ENCODE data around the gene TRAPPC1. TPM values are rescaled to one million over a fixed set of nuclear protein-coding genes. Genes with fewer than 3 reads are reported as not detected.

The TRAPPC1 gene
- total and polyA plus RNA-seq, 4 donors: 15.9 to 96.9 (median 57.2) TPM

DNA sequence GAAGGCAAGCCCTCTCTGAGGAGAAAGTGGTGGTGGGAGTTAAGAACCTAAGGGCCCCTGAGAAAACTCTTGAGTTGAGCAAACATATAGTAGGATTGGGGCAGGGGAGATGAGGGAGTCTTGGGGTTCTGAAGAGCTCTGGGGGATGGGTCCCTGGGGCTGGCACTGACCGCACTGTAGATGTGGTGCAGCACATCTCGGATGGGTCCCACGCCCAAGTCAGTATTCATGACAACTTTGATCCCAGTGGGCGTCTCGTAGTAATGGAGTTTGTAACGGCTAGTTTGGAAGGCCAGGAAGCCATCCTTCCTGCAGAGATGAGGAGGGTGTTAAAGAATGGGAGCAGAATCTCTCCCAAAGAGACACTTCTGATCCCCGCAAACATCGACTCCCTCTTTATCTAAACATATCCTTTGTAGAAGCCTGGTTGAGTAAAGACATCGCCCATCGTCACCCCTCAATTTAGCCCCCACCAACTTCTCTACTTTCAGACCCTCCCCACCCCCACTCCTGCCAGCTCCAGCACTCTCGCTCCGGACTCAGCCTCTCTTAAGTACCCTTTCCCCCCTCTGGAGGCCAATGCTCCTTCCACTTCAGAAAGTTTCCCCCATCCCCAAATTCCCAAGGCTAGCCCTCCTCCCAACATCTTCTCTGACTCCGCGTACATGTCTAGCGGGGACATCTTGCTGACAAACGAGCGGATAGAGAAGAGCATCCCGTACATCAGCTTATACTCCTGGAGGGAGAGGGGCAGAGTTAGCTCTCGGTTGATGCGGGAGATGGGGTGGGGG, 710 bp downstream of the TRAPPC1 start:
- peaks cover 5 to 27% (median 17%) of the 10 kb centered on the region in 4 donors for H3K4me1 ChIP-seq (ENCODE audit: control insufficient read depth in 4 of 4, insufficient read depth in 4 of 4, low read length in 3 of 4)
- peak overlapping the region in 1 of 2 donors; percentile 64 for H3K9ac ChIP-seq (ENCODE audit: low read depth in 1 of 2, low read length in 2 of 2)
- 45% methylated on average over 20 of the region's 20 CpGs for WGBS
- H3K27ac ChIP-seq (ENCODE audit: low read depth in 1 of 2, low read length in 2 of 2): peak overlapping the region; percentile 52 to 57
- no peaks in the 10 kb centered on the region for H3K9me3 ChIP-seq (ENCODE audit: control insufficient read depth in 4 of 4, low read length in 3 of 4)
- no peaks in the 10 kb centered on the region for H3K27me3 ChIP-seq (ENCODE audit: control insufficient read depth in 4 of 4, insufficient read depth in 4 of 4, low read length in 3 of 4)
- peak overlapping the region; percentile 69 to 91 (median 75) for H3K4me3 ChIP-seq (ENCODE audit: low read depth in 1 of 3, low read length in 3 of 3)
- DNase-seq (ENCODE audit: low spot score): no peak
- peaks cover 0 to 4% (median 2%) of the 10 kb centered on the region in 4 donors for H3K36me3 ChIP-seq (ENCODE audit: control insufficient read depth in 4 of 4, insufficient read depth in 3 of 4, low read depth in 1 of 4, low read length in 3 of 4)
- no peak for TF ChIP-seq YY1 (IDR thresholded peaks at IDR 0.05)
- no peak for TF ChIP-seq TAF1 (conservative IDR thresholded peaks at IDR 0.05)
- TF ChIP-seq HNF4A (conservative IDR thresholded peaks at IDR 0.05): no peak
- no peak for TF ChIP-seq FOXA2 (IDR thresholded peaks at IDR 0.05)
- TF ChIP-seq, protein P1, sequence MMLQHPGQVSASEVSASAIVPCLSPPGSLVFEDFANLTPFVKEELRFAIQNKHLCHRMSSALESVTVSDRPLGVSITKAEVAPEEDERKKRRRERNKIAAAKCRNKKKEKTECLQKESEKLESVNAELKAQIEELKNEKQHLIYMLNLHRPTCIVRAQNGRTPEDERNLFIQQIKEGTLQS (IDR thresholded peaks at IDR 0.05): no peak
- TF ChIP-seq NR2F2 (IDR thresholded peaks at IDR 0.05): no peak
- TF ChIP-seq, protein P2, sequence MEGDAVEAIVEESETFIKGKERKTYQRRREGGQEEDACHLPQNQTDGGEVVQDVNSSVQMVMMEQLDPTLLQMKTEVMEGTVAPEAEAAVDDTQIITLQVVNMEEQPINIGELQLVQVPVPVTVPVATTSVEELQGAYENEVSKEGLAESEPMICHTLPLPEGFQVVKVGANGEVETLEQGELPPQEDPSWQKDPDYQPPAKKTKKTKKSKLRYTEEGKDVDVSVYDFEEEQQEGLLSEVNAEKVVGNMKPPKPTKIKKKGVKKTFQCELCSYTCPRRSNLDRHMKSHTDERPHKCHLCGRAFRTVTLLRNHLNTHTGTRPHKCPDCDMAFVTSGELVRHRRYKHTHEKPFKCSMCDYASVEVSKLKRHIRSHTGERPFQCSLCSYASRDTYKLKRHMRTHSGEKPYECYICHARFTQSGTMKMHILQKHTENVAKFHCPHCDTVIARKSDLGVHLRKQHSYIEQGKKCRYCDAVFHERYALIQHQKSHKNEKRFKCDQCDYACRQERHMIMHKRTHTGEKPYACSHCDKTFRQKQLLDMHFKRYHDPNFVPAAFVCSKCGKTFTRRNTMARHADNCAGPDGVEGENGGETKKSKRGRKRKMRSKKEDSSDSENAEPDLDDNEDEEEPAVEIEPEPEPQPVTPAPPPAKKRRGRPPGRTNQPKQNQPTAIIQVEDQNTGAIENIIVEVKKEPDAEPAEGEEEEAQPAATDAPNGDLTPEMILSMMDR (IDR thresholded peaks at IDR 0.05; ENCODE audit: low read depth, low read length, missing input control): no peak
- TF ChIP-seq HNF4G (IDR thresholded peaks at IDR 0.05): no peak
- TF ChIP-seq, protein P3, sequence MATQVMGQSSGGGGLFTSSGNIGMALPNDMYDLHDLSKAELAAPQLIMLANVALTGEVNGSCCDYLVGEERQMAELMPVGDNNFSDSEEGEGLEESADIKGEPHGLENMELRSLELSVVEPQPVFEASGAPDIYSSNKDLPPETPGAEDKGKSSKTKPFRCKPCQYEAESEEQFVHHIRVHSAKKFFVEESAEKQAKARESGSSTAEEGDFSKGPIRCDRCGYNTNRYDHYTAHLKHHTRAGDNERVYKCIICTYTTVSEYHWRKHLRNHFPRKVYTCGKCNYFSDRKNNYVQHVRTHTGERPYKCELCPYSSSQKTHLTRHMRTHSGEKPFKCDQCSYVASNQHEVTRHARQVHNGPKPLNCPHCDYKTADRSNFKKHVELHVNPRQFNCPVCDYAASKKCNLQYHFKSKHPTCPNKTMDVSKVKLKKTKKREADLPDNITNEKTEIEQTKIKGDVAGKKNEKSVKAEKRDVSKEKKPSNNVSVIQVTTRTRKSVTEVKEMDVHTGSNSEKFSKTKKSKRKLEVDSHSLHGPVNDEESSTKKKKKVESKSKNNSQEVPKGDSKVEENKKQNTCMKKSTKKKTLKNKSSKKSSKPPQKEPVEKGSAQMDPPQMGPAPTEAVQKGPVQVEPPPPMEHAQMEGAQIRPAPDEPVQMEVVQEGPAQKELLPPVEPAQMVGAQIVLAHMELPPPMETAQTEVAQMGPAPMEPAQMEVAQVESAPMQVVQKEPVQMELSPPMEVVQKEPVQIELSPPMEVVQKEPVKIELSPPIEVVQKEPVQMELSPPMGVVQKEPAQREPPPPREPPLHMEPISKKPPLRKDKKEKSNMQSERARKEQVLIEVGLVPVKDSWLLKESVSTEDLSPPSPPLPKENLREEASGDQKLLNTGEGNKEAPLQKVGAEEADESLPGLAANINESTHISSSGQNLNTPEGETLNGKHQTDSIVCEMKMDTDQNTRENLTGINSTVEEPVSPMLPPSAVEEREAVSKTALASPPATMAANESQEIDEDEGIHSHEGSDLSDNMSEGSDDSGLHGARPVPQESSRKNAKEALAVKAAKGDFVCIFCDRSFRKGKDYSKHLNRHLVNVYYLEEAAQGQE (IDR thresholded peaks at IDR 0.05): no peak
- no peak for TF ChIP-seq EGR1 (IDR thresholded peaks at IDR 0.05; ENCODE audit: low read depth in 2 of 2)
- TF ChIP-seq RAD21 (IDR thresholded peaks at IDR 0.05): no peak
- no peak for TF ChIP-seq SP1 (IDR thresholded peaks at IDR 0.05)
- no peak for TF ChIP-seq FOXA1 (IDR thresholded peaks at IDR 0.05)

DNA sequence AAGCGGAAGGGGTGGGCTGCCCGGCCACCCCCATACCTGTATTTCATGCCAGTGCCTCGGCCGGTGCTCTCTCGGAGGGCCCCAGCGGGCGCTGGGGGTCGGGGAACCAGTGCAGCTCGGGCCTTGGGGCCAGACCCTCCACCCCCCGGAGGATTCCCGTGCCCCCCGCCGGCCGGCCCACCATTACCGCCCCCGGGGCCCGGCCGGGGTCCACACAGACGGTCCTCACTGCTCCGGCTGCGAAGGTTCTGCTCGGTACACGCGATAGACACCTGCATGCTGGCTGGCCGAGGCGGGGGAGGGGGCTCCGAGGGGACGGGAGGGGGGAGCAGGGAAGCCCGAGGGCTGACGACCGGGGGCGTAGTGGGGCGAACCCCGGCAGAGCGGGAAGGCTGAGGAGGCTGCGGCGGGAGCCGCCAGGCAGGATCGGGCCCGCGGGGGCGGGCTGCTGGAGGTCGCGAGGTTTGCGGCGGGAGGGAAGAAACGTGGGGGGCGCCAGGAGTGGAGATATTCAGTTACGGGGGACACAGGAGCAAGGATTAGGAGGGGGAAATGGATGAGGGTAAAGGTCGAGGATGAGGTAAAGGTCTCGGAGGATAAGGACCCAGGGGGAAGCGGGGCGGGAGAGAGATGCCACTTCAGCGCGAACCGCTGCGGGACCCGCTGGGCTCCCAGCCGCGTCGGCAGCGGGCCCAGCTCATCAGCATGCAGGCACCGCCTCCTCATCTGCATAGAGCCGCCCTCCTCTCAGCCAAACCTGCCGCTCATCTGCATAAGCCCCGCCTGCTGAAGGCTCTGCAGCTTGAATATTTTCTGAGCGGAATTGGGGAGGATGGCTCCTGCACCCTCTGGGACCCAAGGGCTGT, 2.4 kb downstream of the TRAPPC1 start, which contains the start of gene KCNAB3:
KCNAB3 (minus strand) TSS at position 699 of the 866 bp plus-strand sequence; CDS start at position 278, 421 bp downstream.
- Histone ChIP-seq H3K4me3 (ENCODE audit: low read depth in 1 of 3, low read length in 3 of 3) (no peak within 1 kb of the TSS), H3K9me3 (ENCODE audit: control insufficient read depth in 4 of 4, low read length in 3 of 4) (no peaks in the 10 kb centered on the region), H3K9ac (ENCODE audit: low read depth in 1 of 2, low read length in 2 of 2) (no peak within 1 kb of the TSS), H3K27me3 (ENCODE audit: control insufficient read depth in 4 of 4, insufficient read depth in 4 of 4, low read length in 3 of 4) (no peaks in the 10 kb centered on the region), H3K27ac (ENCODE audit: low read depth in 1 of 2, low read length in 2 of 2) (no peak within 1 kb of the TSS), H3K36me3 (ENCODE audit: control insufficient read depth in 4 of 4, insufficient read depth in 3 of 4, low read depth in 1 of 4, low read length in 3 of 4) (no peaks in the 10 kb centered on the region), H3K4me1 (ENCODE audit: control insufficient read depth in 4 of 4, insufficient read depth in 4 of 4, low read length in 3 of 4) (peaks cover 5 to 27% (median 17%) of the 10 kb centered on the region in 4 donors)
- 73% methylated on average over 67 of the region's 67 CpGs for WGBS
- TF ChIP-seq FOXA2 (IDR thresholded peaks at IDR 0.05) (no peak), YY1 (IDR thresholded peaks at IDR 0.05) (no peak), NR2F2 (IDR thresholded peaks at IDR 0.05) (no peak), HNF4A (conservative IDR thresholded peaks at IDR 0.05) (no peak), GABPA (IDR thresholded peaks at IDR 0.05 in 1 of 2, conservative IDR thresholded peaks at IDR 0.05 in 1 of 2) (no peak), RAD21 (IDR thresholded peaks at IDR 0.05) (no peak), HNF4G (IDR thresholded peaks at IDR 0.05) (no peak), TAF1 (conservative IDR thresholded peaks at IDR 0.05) (no peak), JUND (IDR thresholded peaks at IDR 0.05) (no peak)
- TF ChIP-seq, protein P4, sequence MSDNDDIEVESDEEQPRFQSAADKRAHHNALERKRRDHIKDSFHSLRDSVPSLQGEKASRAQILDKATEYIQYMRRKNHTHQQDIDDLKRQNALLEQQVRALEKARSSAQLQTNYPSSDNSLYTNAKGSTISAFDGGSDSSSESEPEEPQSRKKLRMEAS (IDR thresholded peaks at IDR 0.05): no peak
- TF ChIP-seq, protein P3 (IDR thresholded peaks at IDR 0.05): no peak
- TF ChIP-seq, protein P5, sequence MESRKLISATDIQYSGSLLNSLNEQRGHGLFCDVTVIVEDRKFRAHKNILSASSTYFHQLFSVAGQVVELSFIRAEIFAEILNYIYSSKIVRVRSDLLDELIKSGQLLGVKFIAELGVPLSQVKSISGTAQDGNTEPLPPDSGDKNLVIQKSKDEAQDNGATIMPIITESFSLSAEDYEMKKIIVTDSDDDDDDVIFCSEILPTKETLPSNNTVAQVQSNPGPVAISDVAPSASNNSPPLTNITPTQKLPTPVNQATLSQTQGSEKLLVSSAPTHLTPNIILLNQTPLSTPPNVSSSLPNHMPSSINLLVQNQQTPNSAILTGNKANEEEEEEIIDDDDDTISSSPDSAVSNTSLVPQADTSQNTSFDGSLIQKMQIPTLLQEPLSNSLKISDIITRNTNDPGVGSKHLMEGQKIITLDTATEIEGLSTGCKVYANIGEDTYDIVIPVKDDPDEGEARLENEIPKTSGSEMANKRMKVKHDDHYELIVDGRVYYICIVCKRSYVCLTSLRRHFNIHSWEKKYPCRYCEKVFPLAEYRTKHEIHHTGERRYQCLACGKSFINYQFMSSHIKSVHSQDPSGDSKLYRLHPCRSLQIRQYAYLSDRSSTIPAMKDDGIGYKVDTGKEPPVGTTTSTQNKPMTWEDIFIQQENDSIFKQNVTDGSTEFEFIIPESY (IDR thresholded peaks at IDR 0.05): no peak
- DNase-seq (ENCODE audit: low spot score): peak; percentile 59
